Esophagus (tissue), 2 donors: ENCODE data around the gene ZSCAN22. TPM values are rescaled to one million over a fixed set of nuclear protein-coding genes. Genes with fewer than 3 reads are reported as not detected.
A peak's percentile ranks its signal among the peaks of the same experiment; 100 is the strongest.

Source experiments
- H3K27ac ChIP-seq, 2 donors: one replicate each; pipeline ENCODE4 v1.5.1; 2013; ENCODE audit warnings: low read depth in 2 of 2, mild to moderate bottlenecking in 2 of 2, inconsistent platforms in 1 of 2, low read length in 1 of 2, moderate library complexity in 1 of 2
- H3K27me3 ChIP-seq, 2 donors: one replicate each; pipeline ENCODE4 v1.6.1; 2013; ENCODE audit warnings: low read length in 2 of 2, control low read depth in 1 of 2, mild to moderate bottlenecking in 1 of 2; ENCODE audit not compliant: insufficient read depth in 2 of 2, control insufficient read depth in 1 of 2
- H3K36me3 ChIP-seq, 2 donors: one replicate each; pipeline ENCODE4 v1.6.1; 2013; ENCODE audit warnings: low read length in 1 of 2; ENCODE audit not compliant: control insufficient read depth in 2 of 2, insufficient read depth in 2 of 2
- H3K4me1 ChIP-seq, 2 donors: one replicate each; pipeline ENCODE4 v1.6.1; 2013; ENCODE audit warnings: low read length in 1 of 2; ENCODE audit not compliant: control insufficient read depth in 2 of 2, insufficient read depth in 2 of 2
- H3K4me3 ChIP-seq, 2 donors: one replicate each; pipeline ENCODE4 v1.5.1; 2013; ENCODE audit warnings: low read length in 2 of 2, mild to moderate bottlenecking in 2 of 2, low read depth in 1 of 2, moderate library complexity in 1 of 2
- H3K9me3 ChIP-seq, 2 donors: one replicate each; pipeline ENCODE4 v1.6.1; 2013; ENCODE audit warnings: mild to moderate bottlenecking in 2 of 2, low read depth in 1 of 2, low read length in 1 of 2, moderate library complexity in 1 of 2; ENCODE audit not compliant: control insufficient read depth in 2 of 2, insufficient read depth in 1 of 2
- WGBS, 2 donors: extraction: QIAGEN DNeasy Blood & Tissue Kit; methylation state at CpG; one replicate each; pipeline ENCODE4 v1.1.7; 2013; 5-methylcytosine and 5-hydroxymethylcytosine counted together
- polyA plus RNA-seq, 2 donors: library from polyadenylated mRNA; stranded (reverse); fragments of 200-250 nt; gene quantifications; one replicate each; pipeline ENCODE4 v1.2.3, GENCODE V29; 2013
- donor health status: healthy with polysubstance abuse.
- donor health status: Bipolar disorder and iron deficiency.

ZSCAN22 gene
- polyA plus RNA-seq, 2 donors: 0.87 to 1.0 TPM

DNA sequence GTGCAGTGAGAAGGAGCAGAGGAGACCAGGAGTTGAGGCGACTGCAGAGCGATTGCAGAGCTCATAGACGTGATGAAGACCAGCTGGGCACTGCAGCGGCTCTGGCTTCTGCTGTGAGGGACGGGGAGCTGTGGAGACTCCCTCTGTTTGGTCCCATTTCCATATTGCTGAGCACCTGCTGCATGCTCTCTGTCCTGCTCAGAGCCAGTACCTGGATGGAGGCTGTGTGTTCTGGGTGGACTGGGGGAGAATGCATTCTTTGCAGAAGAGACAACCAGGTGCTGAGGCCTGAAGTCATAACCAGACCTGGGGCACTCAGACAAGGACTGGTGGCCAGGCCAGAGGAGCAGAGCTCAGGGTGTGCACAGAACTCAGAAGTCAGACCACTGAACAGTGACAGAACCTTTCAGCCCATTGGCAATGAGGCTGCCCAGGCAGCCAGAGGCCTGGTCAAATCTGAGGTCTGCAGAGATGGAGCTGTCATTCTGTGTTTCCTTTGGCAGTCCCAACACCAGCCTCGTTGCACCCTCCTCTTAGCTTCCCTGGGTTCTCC lies 27.8 kb downstream of the ZSCAN22 start:
- 76% methylated on average over 6 of the region's 6 CpGs for WGBS, 2 donors
- H3K9me3 ChIP-seq: peaks cover 6 to 11% of the 10 kb centered on the region in 2 donors
- peaks cover 3 to 18% of the 10 kb centered on the region in 2 donors for H3K4me1 ChIP-seq
- no peak overlapping the region for H3K4me3 ChIP-seq
- no peak overlapping the region for H3K27ac ChIP-seq
- H3K36me3 ChIP-seq: no peaks in the 10 kb centered on the region
- H3K27me3 ChIP-seq: peaks cover 0 to 3% of the 10 kb centered on the region in 2 donors

DNA sequence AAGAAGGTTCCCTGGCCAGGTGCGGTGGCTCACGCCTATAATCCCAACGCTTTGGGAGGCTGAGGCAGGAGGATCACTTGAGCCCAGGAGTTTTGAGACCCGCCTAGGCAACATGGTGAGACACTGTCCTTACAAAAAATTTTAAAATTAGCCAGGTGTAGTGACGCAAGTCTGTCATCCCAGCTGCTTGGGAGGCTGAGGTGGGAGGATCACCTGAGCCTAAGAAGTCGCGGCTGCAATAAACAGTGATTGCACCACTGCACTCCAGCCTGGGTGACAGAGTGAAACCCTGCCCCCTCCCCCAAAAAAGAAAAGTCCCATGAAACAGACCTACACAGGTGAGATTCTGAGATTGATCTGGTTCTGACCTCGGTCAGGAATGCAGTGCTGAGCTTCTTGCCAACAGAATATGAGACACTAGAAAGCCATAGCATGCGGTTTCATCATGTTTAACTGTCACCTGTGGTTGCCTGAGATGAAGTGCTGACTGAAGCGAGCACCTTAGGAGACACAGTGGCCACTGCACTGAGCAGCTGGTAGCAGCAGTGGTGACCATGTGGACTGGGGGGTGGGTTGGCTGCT lies 28.5 kb downstream of the ZSCAN22 start:
- Histone ChIP-seq H3K36me3 (no peaks in the 10 kb centered on the region), H3K4me1 (peaks cover 3 to 14% of the 10 kb centered on the region in 2 donors), H3K27ac (no peak overlapping the region), H3K4me3 (no peak overlapping the region), H3K27me3 (no peaks in the 10 kb centered on the region), H3K9me3 (peaks cover 6 to 11% of the 10 kb centered on the region in 2 donors)
- 90 to 93% methylated on average over 10 of the region's 10 CpGs for WGBS, 2 donors

DNA sequence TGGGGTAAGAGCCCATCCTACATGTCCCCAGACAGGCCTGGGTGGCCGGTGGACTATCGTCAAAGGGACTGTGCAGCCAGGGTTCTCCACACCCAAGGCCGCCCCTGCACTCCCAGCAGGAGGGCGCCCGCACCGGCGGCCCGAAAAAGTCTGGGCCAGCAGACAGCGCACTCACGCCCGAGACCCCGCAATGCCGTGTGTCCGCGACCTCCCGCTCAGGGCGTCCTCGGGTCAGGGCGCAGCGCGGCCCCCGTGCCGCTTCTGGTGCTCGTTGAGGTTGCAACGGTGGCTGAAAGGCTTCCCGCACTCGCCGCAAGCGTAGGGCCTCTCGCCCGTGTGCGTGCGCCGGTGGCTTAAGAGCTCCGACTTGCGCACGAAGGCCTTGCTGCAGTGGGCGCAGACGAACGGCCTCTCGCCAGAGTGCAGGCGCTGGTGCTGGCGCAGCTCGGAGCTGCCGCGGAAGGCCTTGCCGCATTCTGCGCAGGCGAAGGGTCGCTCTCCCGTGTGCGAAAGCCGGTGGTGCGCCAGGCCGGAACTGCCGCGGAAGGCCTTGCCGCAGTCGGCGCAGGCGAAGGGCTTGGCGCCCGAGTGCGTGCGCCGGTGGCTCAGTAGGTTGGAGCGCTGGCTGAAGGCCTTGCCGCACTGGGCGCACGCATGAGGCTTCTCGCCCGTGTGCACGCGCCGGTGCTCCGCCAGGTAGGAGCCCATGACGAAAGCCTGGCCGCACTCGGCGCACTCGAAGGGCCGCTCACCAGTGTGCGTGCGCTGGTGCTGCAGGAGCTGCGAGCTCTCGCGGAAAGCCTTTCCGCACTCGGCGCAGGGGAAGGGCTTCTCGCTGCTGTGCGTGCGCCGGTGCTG lies 29.3 kb downstream of the ZSCAN22 start:
- 30 to 34% methylated on average over 93 to 94 of the region's 94 CpGs for WGBS, 2 donors
- peaks cover 2 to 10% of the 10 kb centered on the region in 2 donors for H3K9me3 ChIP-seq
- H3K4me3 ChIP-seq: peak overlapping the region in 1 of 2 donors; percentile 30
- no peaks in the 10 kb centered on the region for H3K36me3 ChIP-seq
- no peak overlapping the region for H3K27ac ChIP-seq
- no peaks in the 10 kb centered on the region for H3K27me3 ChIP-seq
- H3K4me1 ChIP-seq: peaks cover 3 to 13% of the 10 kb centered on the region in 2 donors

DNA sequence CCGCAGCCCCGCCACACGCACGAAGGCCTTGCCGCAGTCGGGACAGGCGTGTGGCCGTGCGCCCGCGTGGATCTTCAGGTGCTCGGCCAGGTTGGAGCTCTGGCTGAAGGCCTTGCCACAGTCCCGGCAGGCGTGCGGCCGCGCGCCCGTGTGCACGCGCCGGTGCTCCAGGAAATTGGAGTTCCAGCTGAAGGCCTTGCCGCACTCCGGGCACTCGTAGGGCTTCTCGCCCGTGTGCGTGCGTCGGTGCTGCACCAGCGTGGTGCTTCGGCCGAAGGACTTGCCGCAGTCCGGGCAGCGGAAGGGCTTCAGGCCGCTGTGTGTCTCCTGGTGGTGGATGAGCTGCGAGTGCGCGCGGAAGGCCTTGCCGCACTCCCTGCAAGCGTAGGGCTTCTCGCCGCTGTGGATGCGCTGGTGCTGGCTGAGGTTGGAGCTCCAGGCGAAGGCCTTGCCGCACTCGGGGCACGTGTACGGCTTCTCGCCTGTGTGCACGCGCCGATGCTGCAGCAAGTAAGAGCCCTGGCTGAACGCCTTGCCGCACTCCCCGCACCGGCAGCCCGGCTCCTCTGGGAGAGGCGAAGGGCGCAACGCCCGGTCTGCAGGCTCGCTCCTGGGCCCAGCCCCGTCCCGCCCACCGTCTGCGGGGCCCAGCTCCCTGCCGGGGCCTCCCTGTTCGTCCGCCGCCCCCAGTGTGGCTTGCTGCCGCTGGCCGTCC lies 30.1 kb downstream of the ZSCAN22 start:
- Histone ChIP-seq H3K27me3 (no peaks in the 10 kb centered on the region), H3K27ac (no peak overlapping the region), H3K36me3 (no peaks in the 10 kb centered on the region), H3K4me3 (peak overlapping the region in 1 of 2 donors; percentile 30), H3K9me3 (peaks cover 0 to 10% of the 10 kb centered on the region in 2 donors), H3K4me1 (peaks cover 3 to 16% of the 10 kb centered on the region in 2 donors)
- 45 to 49% methylated on average over 71 to 75 of the region's 75 CpGs for WGBS, 2 donors

DNA sequence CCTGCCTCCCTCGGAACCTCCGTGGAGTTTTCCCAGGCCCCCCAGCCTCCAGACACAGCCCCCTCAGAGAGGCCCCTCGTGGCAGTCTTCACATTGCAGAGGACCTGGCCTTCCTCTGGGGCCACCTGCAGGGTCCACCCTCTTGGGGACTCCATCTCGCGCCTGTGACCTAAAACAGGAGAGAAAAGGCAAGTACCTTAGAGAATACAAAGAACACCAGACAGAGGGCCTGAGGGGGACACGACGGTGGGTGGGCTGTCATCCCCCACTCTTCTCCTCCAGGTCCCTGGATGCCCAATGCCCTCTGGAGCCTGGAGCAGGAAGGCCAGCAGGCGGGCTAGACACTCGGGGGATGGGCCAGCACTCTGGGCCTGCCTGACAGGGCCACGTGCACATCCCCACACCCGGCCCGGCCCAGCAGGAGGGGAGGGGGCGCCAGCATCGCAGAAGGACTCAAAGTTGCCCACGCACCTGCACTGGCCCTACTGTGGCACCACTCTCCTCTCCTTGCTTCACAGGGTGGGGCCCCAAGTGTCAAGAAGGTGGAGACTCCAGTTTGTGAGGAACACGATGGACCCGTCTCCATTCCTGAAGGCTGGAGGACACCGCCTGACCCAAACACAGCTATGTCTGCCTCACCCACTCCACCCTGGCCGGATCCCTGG lies 30.8 kb downstream of the ZSCAN22 start:
- Histone ChIP-seq H3K4me3 (no peak overlapping the region), H3K27ac (no peak overlapping the region), H3K27me3 (no peaks in the 10 kb centered on the region), H3K9me3 (peaks cover 0 to 10% of the 10 kb centered on the region in 2 donors), H3K4me1 (peaks cover 3 to 16% of the 10 kb centered on the region in 2 donors), H3K36me3 (no peaks in the 10 kb centered on the region)
- 75 to 77% methylated on average over 19 of the region's 19 CpGs for WGBS, 2 donors

DNA sequence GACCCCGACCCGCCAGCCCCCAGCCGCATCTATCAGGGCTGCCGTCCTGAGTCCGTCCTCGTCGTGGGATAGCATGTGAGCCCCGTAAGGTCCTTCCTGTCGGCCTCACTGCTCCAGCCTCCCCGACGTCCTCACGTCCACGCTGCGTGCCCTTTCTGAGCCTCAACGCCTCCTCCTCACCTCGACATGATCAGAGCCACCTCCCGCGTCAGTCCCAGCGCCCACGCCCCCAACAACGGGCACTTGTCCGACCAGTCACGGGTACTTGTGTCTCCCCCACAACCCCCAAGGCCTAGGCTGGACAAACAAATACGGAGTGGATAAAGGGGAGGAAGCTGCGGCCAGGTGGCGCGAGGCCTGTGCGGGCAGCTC lies 35.1 kb downstream of the ZSCAN22 start:
- H3K4me1 ChIP-seq: peaks cover 0 to 9% of the 10 kb centered on the region in 2 donors
- no peaks in the 10 kb centered on the region for H3K9me3 ChIP-seq
- H3K36me3 ChIP-seq: peaks cover 0 to 3% of the 10 kb centered on the region in 2 donors
- H3K27ac ChIP-seq: peak overlapping the region; percentile 88 to 94
- H3K27me3 ChIP-seq: no peaks in the 10 kb centered on the region
- H3K4me3 ChIP-seq: peak overlapping the region; percentile 58 to 65
- 4 to 5% methylated on average over 28 of the region's 28 CpGs for WGBS, 2 donors

DNA sequence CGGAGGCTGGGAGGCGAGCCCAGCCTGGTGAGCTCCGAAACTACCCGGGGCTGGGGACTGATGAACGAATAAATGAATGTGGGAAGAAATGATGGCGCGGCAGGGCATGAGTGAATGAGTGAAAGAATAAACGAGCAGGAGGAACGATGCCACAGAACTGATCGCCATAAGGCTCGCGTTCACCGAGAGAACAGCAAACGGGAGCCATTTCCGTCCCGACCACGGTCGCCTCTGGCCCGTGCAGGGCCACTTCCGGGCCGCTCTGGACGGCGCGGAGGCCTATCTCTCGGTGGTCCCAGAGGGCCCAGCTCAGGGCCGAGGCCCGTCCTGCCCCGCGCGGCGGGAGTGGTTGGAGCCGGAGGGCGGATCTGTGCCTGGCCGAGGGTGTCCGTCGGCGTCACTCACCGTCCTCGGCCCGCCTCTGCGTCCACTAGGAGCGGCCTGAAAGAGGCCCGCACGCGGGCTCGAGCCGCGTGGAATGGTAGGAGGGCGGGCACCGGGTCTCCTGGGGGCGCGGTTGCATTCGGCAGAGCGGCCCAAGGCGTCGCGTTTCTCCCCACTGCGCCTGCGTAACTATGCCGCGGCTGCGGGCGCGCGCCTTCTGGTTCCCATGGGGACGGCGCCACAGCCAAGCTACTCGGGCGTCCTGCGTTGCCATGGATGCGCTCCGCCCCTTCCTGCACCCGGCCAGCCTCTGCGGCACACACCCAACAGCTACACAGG lies 35.6 kb downstream of the ZSCAN22 start, which contains the start of gene ZNF497:
Gene ZNF497, minus strand, starts transcription at position 480 of the 723 bp plus-strand sequence. CDS start 5,116 bp downstream, outside the sequence.
- Histone ChIP-seq H3K9me3 (no peaks in the 10 kb centered on the region), H3K4me1 (peaks cover 0 to 6% of the 10 kb centered on the region in 2 donors), H3K27ac (peak within 1 kb of the TSS; percentile 88 to 94), H3K27me3 (no peaks in the 10 kb centered on the region), H3K4me3 (peak within 1 kb of the TSS; percentile 58 to 65), H3K36me3 (peaks cover 0 to 3% of the 10 kb centered on the region in 2 donors)
- 0% methylated on average over 62 to 74 of the region's 74 CpGs for WGBS, 2 donors

DNA sequence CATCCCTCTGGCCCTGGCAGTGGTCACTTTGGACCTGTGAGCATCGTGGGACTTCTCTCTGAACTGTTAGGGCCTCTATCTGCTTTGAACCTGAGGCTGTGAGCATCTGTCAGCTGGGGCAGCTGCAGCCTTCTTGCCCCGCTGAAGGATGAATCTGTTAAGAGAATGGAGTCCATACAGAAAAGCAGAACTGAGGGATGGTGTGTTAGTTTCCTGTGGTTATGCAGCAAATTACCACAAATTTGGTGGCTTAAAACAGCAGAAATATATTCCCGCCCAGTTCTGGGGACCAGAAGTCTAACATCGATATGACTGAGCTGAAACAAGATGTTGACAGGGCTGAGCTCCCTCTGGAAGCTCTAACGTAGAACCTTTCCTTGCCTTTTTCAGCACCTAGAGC lies 37.4 kb downstream of the ZSCAN22 start:
- Histone ChIP-seq H3K36me3 (peaks cover 0 to 3% of the 10 kb centered on the region in 2 donors), H3K4me1 (peaks cover 0 to 3% of the 10 kb centered on the region in 2 donors), H3K27me3 (no peaks in the 10 kb centered on the region), H3K9me3 (no peaks in the 10 kb centered on the region), H3K27ac (no peak overlapping the region), H3K4me3 (no peak overlapping the region)
- WGBS, 2 donors: 81 to 85% methylated on average over 5 of the region's 5 CpGs
